Measurements from ENCODE around the gene CNN2.

The CNN2 gene

DNA sequence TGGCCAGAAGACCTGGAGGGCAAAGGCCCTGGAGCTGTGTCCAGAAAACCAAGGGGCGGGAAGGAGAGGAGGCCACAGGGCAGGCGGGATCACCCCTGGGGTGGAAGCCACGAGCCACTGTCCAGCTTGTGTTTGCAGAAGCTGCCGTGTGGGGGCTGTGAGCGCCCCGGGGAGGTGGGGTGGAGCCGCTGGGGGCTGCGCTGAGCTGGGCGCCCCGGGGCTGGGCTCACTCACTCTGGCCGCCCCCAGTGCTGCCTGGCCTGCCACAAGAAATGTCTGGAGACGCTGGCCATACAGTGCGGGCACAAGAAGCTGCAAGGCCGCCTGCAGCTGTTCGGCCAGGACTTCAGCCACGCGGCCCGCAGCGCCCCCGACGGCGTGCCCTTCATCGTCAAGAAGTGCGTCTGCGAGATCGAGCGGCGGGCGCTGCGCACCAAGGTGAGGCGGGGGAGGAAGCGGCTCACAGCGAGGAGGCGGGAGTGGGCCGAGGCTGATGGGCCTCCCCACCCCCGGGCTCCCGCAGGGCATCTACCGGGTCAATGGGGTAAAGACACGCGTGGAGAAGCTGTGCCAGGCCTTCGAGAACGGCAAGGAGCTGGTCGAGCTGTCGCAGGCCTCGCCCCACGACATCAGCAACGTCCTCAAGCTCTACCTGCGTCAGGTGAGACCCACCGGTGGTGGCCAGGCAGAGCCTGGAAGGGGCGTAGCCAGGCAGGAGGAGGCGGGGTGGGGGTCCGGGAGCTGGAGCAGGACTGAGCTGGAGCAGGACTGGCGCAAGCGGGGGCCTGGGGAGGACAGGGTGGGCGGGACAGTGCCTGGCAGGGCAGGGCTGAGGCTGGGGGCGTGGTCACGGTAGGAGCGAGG is 55.1 kb downstream of the CNN2 start:
- no peak for DNase-seq (ENCODE audit: low spot score)

DNA sequence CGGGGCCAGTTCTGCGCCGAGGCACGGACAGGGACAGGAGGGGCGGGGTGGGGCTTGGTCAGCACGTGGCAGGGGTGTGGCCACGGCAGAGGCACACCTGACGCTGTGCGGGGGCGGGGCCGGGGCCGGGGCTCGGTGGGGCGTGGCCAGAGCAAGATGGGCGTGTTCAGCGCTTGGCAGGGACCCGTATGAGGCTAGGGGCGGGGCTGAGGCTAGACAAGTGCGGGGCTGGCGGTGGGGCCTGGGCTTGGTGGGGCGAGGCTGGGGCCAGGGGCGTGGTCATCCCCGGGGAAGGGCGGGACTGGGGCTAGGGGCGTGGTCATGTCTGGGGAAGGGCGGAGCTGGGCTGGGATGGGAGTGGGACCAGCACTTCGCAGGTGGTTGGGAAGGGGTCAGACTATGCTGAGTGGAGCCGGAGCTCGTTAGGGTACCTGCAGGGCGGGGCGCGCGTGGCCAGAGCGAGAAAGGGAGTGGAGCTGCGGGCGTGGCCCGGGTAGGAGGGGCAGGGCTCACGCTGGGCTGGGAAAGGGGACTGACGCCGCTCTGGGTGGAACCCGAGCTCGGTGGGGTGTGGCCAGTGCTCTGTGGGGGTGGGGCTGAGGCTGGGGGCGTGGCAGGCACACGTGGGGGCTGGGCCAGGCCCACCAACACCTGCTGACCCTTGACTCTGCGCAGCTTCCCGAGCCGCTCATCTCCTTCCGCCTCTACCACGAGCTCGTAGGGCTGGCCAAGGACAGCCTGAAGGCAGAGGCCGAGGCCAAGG is 55.9 kb downstream of the CNN2 start:
- DNase-seq (ENCODE audit: low spot score): no peak

DNA sequence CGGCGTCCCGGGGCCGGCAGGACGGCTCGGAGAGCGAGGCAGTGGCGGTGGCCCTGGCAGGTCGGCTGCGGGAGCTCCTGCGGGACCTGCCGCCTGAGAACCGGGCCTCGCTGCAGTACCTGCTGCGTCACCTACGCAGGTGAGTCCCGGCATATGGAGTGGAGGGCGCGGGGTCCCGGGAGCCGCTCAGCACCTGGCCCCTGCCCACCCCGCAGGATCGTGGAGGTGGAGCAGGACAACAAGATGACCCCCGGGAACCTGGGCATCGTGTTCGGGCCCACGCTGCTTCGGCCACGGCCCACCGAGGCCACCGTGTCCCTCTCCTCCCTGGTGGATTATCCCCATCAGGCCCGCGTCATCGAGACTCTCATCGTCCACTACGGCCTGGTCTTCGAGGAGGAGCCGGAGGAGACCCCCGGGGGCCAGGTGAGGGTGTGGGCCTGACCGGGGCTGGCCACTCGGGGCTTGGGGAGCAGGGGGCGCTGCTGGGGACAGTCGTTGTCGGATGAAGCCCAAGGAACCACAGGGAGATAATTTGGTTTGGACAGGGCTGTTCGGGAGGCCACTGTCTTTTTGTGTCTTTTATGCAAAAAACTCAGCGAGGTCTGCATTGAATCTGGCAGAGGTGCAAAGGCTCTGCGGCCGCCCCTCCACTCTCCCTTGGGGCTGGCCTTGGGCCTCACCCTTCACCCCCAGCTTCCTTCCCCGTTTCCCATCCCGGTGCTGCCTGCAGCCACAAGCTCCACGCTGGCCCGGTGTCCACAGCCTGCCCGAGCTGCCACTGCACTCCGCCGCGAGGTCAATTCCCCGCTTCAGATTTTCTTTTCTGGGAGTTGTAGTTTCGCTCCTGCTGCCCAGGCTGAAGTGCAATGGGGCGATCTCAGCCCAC is 56.8 kb downstream of the CNN2 start:
- no peak for DNase-seq (ENCODE audit: low spot score)

DNA sequence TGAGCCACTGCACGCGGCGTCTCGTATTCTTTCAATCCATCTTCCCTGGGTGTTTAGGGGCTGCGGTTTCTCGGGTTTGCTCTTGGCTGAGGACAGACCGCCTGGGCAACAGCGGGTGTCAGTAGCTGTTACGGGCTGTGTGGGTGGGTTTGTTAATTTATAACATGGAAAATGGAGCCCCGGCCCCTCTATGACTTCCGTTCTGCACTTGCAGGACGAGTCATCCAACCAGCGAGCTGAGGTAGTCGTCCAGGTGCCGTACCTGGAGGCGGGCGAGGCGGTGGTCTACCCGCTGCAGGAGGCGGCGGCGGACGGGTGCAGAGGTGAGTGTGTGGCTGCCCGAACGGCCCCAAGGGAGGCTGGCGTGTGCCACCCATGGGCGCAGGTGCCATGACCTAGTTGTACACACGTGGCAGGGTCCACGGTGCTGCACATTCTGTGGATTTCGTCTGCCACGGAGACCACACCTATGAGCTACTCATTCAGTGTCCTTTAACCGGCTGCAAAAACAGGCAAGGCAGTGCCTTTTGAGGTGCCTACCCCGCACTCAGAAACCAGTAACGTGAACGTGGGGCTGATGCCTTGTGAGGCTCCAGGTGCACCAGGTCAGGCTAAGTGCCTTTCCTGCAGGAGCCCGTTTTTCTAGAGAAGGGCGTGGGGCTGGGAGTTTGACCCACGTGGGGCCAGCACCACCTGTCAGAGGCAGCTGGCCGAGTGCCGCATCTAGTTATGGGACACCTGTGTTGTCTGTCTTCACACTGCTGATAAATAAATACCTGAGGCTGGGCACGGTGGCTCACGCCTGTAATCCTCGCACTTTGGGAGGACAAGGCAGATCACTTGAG is 57.8 kb downstream of the CNN2 start:
- DNase-seq (ENCODE audit: low spot score): no peak

DNA sequence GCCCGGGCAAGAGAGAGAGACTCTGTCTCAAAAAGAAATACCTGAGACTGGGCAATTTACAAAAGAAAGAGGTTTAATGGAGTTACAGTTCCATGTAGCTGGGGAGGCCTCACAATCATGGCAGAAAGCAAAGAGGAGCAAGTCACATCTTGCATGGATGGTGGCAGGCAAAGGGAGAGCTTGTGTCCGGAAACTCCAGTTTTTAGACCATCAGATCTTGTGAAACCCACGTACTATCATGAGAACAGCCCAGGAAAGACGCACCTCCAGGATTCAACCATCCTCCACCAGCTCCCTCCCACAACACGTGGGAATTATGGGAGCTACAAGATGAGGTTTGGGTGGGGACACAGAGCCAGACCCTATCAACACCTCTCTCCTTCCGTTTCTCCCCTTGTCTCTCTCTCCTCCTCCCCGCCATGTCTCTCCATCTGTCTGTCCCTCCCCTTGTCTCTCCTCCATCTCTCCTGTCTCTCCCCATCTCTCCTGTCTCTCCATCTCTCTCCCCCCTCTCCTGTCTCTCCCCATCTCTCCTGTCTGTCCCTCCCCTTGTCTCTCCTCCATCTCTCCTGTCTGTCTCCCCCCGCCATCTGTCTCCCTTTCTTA is 58.7 kb downstream of the CNN2 start:
- no peak for DNase-seq (ENCODE audit: low spot score)

DNA sequence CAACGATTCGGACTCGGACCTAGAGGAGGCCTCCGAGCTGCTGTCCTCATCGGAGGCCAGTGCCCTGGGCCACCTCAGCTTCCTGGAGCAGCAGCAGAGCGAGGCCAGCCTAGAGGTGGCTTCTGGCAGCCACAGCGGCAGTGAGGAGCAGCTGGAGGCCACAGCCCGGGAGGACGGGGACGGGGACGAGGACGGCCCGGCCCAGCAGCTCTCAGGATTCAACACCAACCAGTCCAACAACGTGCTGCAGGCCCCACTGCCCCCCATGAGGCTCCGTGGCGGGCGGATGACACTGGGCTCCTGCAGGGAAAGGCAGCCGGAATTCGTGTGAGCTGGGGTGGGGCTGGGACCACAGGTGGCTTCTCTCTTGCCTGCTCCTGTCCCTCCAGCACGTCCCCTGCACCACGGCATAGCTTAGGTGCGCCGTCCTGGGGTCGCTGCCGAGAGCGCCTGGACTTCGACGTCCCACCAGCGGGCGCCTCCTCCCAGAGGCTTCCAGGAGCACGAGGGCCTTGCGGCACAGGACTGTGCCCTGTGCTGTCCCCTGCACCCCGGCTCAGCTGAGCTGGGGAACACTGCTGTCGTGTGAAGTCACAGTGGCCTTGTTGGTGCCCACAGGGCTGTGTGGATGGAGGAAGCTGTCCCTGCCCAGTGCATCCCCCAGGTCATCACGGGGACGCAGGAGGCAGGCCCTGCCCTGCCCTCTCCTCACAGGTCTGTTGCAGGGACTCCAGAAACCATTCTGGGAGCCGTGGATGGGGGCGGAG is 59.5 kb downstream of the CNN2 start:
- DNase-seq (ENCODE audit: low spot score): no peak

DNA sequence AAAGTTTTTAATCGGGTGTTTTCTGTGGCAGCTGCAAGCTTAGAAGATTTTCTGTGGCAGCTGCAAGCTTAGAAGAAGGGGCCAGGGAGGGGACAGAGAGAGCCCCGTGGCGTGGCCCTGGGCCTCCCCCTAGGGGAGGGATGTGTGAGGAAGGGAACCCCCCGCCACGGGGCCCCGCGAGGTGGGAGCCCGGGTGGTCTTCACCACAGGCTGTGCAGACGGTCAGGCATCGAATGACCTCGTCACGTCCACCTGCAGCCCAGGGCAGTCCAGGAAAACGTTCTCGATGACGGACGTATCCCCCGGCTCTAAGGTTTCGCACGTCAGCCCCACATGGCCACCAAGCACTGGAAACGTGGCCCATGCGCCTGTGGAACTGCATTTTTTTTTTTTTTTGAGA is 60.2 kb downstream of the CNN2 start:
- DNase-seq (ENCODE audit: low spot score): no peak

DNA sequence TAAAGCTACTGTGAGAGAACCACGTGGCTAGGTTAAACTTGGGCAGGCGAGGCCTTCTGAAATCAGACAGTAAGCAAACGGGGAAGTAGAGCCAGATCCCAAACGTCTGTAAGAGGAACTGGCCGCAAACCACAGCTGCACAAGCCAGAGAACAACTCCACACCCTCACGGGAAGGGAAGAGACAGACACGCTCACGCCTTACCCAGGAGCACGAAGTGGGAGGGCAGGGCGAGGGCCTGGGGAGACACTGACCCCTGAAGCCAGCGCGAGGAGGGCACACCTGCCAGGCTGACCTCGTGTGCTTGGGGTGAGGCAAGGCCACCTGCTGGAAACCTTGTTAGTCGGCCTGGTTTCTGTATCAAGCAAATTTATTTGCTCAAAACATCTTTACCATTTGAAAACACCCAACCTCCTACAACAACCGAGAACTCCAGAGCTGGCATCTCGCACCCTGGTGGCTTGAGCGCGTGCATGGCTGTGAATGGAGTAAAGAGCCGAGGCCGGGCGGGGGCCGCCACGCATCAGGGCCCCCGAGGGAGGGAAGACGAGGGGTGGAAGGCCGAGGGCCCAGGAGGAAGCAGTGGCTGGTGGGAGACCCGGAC is 61.5 kb downstream of the CNN2 start:
- DNase-seq (ENCODE audit: low spot score): peak; percentile 81

DNA sequence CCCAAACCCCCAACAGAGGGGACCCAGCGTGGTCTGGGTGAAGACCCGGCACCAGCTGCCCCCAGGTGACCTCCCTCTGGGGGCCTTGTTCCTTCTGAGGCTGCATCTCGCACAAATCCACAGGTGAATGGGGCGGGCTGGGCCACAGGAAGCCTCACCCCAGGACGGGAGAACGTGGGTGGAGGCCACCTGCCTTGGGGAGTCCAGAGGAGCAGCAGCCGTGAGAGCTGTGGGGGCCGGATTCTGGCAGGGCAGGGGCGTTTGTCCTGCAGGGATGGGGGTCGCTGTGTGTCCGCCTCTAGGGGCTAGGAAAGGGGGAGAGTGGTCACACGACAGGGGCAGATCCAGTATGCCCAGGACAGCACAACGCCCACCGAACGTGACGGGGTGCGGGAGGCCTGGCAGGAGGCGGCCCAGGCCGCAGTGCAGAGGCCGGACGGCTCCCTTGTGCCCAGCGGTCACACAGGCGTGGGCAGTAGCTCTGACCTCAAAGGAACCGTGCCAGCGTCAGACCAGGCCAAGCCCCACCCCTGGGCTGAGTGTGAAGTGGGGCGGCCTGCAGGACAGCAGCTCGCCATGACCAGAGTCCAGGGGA is 62.1 kb downstream of the CNN2 start:
- DNase-seq (ENCODE audit: low spot score): no peak

Data from pons (tissue), 1 donor.